Measurements from ENCODE around the gene SF3B3.

GRCh38 chr16:70483426-70483825, 40.2 kb upstream of the SF3B3 start:
- TF ChIP-seq GATA2 (IDR thresholded peaks at IDR 0.05; ENCODE audit: low read depth, low read length), result no peak
- no peak for TF ChIP-seq GATA3 (IDR thresholded peaks at IDR 0.05; ENCODE audit: low read depth, low read length)

All from SH-SY5Y (cell line).